Vagina (tissue), 2 donors: Measurements from ENCODE around the gene ATP6V0B. TPM values are rescaled to one million over a fixed set of nuclear protein-coding genes. Genes with fewer than 3 reads are reported as not detected.

ENCODE experiments used
- DNase-seq, 2 donors: peaks; one replicate each; pipeline ENCODE4 v3.0.0-alpha.2; 2017; ENCODE audit errors: extremely low spot score in 2 of 2
- H3K27ac ChIP-seq: fragments of 200-600 bp; sonication (generic); one replicate; pipeline ENCODE4 v1.5.1; 2019
- H3K27me3 ChIP-seq: fragments of 200-600 bp; sonication (generic); one replicate; pipeline ENCODE4 v1.5.1; 2019
- H3K36me3 ChIP-seq, 2 donors: fragments of 200-600 bp; sonication (generic); one replicate each; pipeline ENCODE4 v1.5.1; 2017 to 2019
- H3K4me1 ChIP-seq: fragments of 200-600 bp; sonication (generic); one replicate; pipeline ENCODE4 v1.5.1; 2019
- H3K4me3 ChIP-seq, 2 donors: fragments of 200-600 bp; sonication (generic); 1 replicate in 1 of 2; 2 replicates in 1 of 2; pipeline ENCODE4 v1.5.1; 2016 to 2019
- H3K9me3 ChIP-seq: fragments of 200-600 bp; sonication (generic); one replicate; pipeline ENCODE4 v1.5.1; 2019
- POLR2A ChIP-seq, 2 donors: fragments of 450-650 bp; IDR thresholded peaks; one replicate each; pipeline ENCODE4 v1.6.1; 2017; ENCODE audit warnings: antibody characterized with exemption in 2 of 2, mild to moderate bottlenecking in 2 of 2, moderate library complexity in 2 of 2
- POLR2AphosphoS5 ChIP-seq, 2 donors: sonication (generic); formaldehyde crosslinking; IDR thresholded peaks; one replicate each; pipeline ENCODE4 v1.9.0; 2017; ENCODE audit warnings: antibody characterized with exemption in 2 of 2, mild to moderate bottlenecking in 2 of 2, low read depth in 1 of 2; ENCODE audit not compliant: insufficient read depth in 1 of 2
- intact Hi-C: fragments of 100-400 bp; cut with DNase I; formaldehyde crosslinking; loops from one replicate; pipeline ENCODE4 v1.15.1; 2023
- total RNA-seq: library from RNA; depleted of rRNA; stranded (reverse); fragments of >200 nt; gene quantifications from one replicate; pipeline ENCODE4 v1.2.3, GENCODE V29; 2016
- TF ChIP-seq, protein P1 (sequence below), 3 experiments: fragments of 450-650 bp in 2 of 3; fragments of 200-600 bp in 1 of 3; sonication (generic) in 1 of 3; IDR thresholded peaks; one replicate each; pipeline ENCODE4 v1.5.1; 2017 to 2019; ENCODE audit warnings: antibody characterized with exemption in 3 of 3, mild to moderate bottlenecking in 2 of 3, moderate library complexity in 2 of 3

Gene ATP6V0B
- total RNA-seq, 1 donor from 2014 or later: 71.5 TPM

DNA sequence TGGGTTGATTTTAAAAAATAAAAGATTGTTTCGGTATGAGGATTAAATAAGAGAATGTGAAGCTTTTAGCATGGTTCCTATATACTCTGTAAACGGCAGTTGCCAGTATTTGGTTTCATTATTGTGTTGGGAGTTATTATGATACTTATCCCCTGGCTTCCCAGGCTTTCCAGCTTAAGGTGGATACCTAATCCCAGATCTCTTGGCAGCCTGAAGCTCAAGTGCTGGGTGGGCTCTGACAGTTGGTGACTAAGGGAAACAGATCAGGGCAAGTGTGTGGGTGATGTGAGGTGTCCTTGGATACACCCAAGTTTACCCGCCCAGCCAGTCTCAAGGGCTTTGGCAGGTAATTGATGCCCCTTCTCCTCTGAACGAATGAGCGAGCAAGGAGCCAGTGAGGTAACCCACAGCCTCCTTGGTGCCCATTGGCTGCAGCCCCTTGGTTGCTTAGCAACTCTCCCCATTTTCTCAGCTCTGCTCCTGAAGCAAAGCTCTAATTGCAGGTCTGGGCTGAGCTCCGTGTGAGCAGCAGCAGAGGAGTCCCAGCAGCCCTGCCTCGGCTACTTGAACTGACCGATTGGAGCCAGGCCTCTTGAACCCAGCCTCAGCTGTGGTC is 21.9 kb upstream of the ATP6V0B start:
- H3K36me3 ChIP-seq: peaks cover 0 to 12% of the 10 kb centered on the region in 2 donors

DNA sequence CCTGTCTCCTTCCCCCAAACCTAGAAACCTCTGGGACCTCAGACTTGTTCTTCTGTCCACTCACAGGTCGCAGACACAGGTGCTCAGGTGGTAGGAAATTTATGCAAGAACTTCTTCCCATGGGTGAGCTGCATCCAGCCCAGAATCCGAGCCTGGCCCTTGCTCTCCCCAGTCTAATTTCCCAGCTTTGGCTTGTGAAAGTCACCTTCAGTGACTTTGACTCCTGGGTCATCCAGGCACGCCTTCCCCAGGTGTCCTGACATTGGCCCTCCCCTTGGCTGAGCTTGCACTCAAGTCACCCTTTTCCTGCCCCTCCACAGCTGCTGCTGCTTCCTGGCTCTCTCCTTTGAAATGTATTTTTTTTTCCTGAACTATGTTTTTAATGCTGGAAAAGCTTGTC is 21.4 kb upstream of the ATP6V0B start:
- H3K4me1 ChIP-seq: peaks cover 8% of the 10 kb centered on the region
- no peak for DNase-seq
- intact Hi-C loops: no loop called here
- no peak overlapping the region for H3K4me3 ChIP-seq
- peaks cover 0 to 17% of the 10 kb centered on the region in 2 donors for H3K36me3 ChIP-seq
- no peak overlapping the region for H3K27ac ChIP-seq
- no peaks in the 10 kb centered on the region for H3K27me3 ChIP-seq
- TF ChIP-seq, protein P1, sequence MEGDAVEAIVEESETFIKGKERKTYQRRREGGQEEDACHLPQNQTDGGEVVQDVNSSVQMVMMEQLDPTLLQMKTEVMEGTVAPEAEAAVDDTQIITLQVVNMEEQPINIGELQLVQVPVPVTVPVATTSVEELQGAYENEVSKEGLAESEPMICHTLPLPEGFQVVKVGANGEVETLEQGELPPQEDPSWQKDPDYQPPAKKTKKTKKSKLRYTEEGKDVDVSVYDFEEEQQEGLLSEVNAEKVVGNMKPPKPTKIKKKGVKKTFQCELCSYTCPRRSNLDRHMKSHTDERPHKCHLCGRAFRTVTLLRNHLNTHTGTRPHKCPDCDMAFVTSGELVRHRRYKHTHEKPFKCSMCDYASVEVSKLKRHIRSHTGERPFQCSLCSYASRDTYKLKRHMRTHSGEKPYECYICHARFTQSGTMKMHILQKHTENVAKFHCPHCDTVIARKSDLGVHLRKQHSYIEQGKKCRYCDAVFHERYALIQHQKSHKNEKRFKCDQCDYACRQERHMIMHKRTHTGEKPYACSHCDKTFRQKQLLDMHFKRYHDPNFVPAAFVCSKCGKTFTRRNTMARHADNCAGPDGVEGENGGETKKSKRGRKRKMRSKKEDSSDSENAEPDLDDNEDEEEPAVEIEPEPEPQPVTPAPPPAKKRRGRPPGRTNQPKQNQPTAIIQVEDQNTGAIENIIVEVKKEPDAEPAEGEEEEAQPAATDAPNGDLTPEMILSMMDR (IDR thresholded peaks at IDR 0.05): no peak
- TF ChIP-seq POLR2A (IDR thresholded peaks at IDR 0.05): no peak
- no peak for TF ChIP-seq POLR2AphosphoS5 (IDR thresholded peaks at IDR 0.05; ENCODE audit: insufficient read depth in 1 of 2, low read depth in 1 of 2)
- no peaks in the 10 kb centered on the region for H3K9me3 ChIP-seq

More for the DNA sequence above, 21.9 kb upstream of the ATP6V0B start:
- intact Hi-C loops: no loop called here
- H3K27me3 ChIP-seq: no peaks in the 10 kb centered on the region
- TF ChIP-seq POLR2A (IDR thresholded peaks at IDR 0.05): no peak
- TF ChIP-seq, protein P1 (IDR thresholded peaks at IDR 0.05): no peak
- no peak for TF ChIP-seq POLR2AphosphoS5 (IDR thresholded peaks at IDR 0.05; ENCODE audit: insufficient read depth in 1 of 2, low read depth in 1 of 2)
- H3K27ac ChIP-seq: no peak overlapping the region
- DNase-seq: no peak
- no peak overlapping the region for H3K4me3 ChIP-seq
- peaks cover 13% of the 10 kb centered on the region for H3K4me1 ChIP-seq
- no peaks in the 10 kb centered on the region for H3K9me3 ChIP-seq

DNA sequence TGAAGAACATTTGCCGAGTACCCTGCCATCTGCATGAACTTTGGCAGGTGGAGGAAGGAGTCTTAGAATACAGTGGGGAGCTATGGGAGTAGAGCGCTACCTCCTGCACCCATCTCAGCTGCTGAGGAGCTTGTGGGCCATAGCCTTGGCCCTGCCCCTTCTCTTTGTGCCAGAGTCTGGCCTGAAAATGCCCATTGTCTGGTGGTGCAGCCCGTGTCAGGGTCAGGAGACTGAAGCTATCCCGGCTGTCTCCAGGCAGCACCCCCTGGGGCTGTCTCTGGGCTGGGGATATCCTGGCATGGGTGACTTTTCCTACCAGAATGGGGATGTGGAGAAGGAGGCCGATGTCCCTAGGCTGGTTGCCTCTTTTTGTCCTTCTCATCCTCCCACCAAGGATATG is 20.7 kb upstream of the ATP6V0B start:
- H3K4me1 ChIP-seq: peaks cover under 1% of the 10 kb centered on the region
- DNase-seq: no peak
- no peak for TF ChIP-seq POLR2AphosphoS5 (IDR thresholded peaks at IDR 0.05; ENCODE audit: insufficient read depth in 1 of 2, low read depth in 1 of 2)
- no peak for TF ChIP-seq POLR2A (IDR thresholded peaks at IDR 0.05)
- TF ChIP-seq, protein P1 (IDR thresholded peaks at IDR 0.05): no peak
- H3K4me3 ChIP-seq: no peak overlapping the region
- H3K27me3 ChIP-seq: no peaks in the 10 kb centered on the region
- no peak overlapping the region for H3K27ac ChIP-seq
- H3K36me3 ChIP-seq: peaks cover 0 to 24% of the 10 kb centered on the region in 2 donors
- H3K9me3 ChIP-seq: no peaks in the 10 kb centered on the region
- intact Hi-C loops: no loop called here

DNA sequence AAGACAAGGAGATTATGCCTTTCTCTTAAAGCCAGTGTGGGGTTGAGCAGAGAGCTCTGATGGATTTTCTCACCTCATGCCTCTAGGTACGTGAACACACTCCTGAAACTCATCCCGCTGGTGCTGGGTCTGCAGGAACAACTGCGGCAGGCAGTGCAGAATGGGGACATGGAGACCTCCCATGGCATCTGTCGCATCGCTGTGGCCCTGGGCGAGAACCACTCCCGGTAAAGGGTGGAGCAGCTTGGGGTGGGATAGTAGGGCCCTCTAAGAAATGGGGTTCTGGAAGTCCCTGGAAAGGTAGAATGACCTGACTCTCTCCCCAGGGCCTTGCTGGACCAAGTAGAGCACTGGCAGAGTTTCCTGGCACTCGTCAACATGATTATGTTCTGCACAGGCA is 18.5 kb upstream of the ATP6V0B start:
- H3K9me3 ChIP-seq: no peaks in the 10 kb centered on the region
- H3K4me3 ChIP-seq: no peak overlapping the region
- no peaks in the 10 kb centered on the region for H3K4me1 ChIP-seq
- TF ChIP-seq, protein P1 (IDR thresholded peaks at IDR 0.05): no peak
- TF ChIP-seq POLR2AphosphoS5 (IDR thresholded peaks at IDR 0.05; ENCODE audit: insufficient read depth in 1 of 2, low read depth in 1 of 2) (no peak), POLR2A (IDR thresholded peaks at IDR 0.05) (no peak)
- no peak overlapping the region for H3K27ac ChIP-seq
- DNase-seq: no peak
- H3K27me3 ChIP-seq: no peaks in the 10 kb centered on the region
- intact Hi-C loops: no loop called here
- peaks cover 0 to 42% of the 10 kb centered on the region in 2 donors for H3K36me3 ChIP-seq

DNA sequence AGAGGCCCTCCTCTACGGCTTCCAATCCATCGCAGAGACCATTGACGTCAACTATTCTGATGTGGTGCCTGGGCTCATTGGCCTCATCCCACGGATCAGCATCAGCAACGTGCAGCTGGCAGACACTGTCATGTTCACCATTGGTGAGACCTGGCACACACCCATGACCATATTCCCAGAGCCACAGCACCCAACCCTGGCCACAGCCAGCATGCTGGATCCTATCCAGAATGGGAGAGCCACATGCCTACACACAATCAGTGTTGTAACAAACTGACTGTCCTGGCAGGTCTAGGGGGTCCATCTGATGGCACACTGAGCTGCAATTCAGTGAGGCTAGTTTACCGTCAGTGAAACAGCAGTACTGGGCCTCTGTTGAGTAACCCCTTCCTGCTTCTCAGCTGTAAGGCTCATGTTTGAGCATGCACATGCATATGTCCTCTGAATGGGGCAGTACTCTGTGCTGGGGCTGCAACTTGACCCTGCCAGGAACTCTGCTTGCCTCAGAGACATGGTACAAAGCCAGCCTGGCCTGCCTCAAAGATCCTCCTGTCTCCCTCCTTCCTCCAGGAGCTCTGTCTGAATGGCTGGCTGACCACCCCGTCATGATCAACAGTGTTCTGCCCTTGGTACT is 17.2 kb upstream of the ATP6V0B start:
- no peak overlapping the region for H3K4me3 ChIP-seq
- H3K27me3 ChIP-seq: no peaks in the 10 kb centered on the region
- no peak overlapping the region for H3K27ac ChIP-seq
- no peaks in the 10 kb centered on the region for H3K9me3 ChIP-seq
- H3K4me1 ChIP-seq: no peaks in the 10 kb centered on the region
- DNase-seq: no peak
- intact Hi-C loops: no loop called here
- H3K36me3 ChIP-seq: peaks cover 0 to 42% of the 10 kb centered on the region in 2 donors
- TF ChIP-seq POLR2A (IDR thresholded peaks at IDR 0.05): no peak
- no peak for TF ChIP-seq POLR2AphosphoS5 (IDR thresholded peaks at IDR 0.05; ENCODE audit: insufficient read depth in 1 of 2, low read depth in 1 of 2)
- TF ChIP-seq, protein P1 (IDR thresholded peaks at IDR 0.05): no peak
